K562 treated with DMSO at 1 percent for 4 hours (cell line): Measurements from ENCODE around the gene SLC10A1. TPM values are rescaled to one million over a fixed set of nuclear protein-coding genes. Genes with fewer than 3 reads are reported as not detected.

Experiments
- total RNA-seq: library from RNA; unstranded; fragments of 300-600 nt; gene quantifications from 2 replicates; pipeline ENCODE4 v1.2.3, GENCODE V29; 2022; ENCODE audit not compliant: insufficient read depth

Gene SLC10A1
- not detected in 2 replicates for total RNA-seq

DNA sequence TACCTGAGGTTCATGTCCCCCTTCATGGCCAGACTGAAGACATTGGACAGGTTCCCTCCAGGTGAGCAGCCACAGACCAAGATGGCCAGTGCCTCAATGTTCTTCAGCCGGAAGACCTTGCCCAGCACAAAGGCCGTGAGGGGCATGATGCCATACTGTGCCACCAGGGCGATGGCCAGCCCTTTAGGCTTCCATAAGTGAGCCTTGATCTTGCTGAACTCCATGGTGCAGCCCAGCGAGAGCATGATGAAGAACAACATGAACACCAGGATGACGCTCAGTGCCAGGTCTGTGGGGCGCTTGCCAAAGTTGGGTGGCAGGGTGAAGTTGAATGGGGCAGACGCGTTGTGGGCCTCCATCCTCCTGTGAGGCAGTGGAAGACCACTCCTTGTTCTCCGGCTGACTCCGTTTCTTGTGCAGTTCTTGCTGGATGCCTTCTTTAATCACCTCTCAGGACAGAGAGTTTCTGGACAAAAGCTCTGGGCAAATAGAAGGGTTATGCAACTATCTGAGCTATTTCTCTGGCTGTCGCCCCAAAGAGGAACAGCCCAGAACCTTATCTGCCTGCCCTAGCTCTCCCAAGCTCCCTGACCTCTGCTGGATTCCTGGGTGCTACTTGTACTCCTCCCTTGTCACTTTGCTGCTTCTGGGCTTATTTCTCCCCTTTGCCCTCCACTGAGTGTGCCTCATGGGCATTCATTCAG is at the start of gene SLC10A1:
Gene SLC10A1 (minus strand): TSS at position 445 of the 704 bp plus-strand sequence. CDS start 86 bp downstream, at position 359.

GRCh38 chr14:69766984-69767368 is 30.1 kb downstream of the SLC10A1 start, which contains the start of gene SRSF5:
Gene SRSF5, plus strand, starts transcription at chr14:69767142. Its CDS starts 1,015 bp downstream, at chr14:69768157.

Other genes with a start within 250 kb of the SLC10A1 start
- not detected in 2 replicates for gene CCDC177, start 222.4 kb downstream of the SLC10A1 start, total RNA-seq
- 6.8 and 7.7 TPM in 2 replicates for gene SUSD6, start 185.6 kb downstream of the SLC10A1 start, total RNA-seq
- 120 and 157 TPM in 2 replicates for gene SRSF5, start 30.1 kb downstream of the SLC10A1 start, total RNA-seq
- gene SMOC1, start 82.2 kb upstream of the SLC10A1 start, total RNA-seq: not detected in 2 replicates